Urinary bladder (tissue), 4 donors: ENCODE measurements around the gene GPR45. TPM values are rescaled to one million over a fixed set of nuclear protein-coding genes. Genes with fewer than 3 reads are reported as not detected.
"Not testable (repeated sequence)": the region's sequence is repeated elsewhere in the genome, so short reads cannot be mapped to it uniquely, and the experiment has no call there.

Source experiments
- DNase-seq: peaks from one replicate; pipeline ENCODE4 v3.0.0-alpha.2; 2015; ENCODE audit errors: extremely low spot score
- H3K27ac ChIP-seq: one replicate; pipeline ENCODE4 v1.5.1; 2013; ENCODE audit warnings: low read depth, mild to moderate bottlenecking, moderate library complexity
- H3K36me3 ChIP-seq: one replicate; pipeline ENCODE4 v1.6.1; 2013; ENCODE audit warnings: mild to moderate bottlenecking, moderate library complexity; ENCODE audit not compliant: insufficient read depth
- H3K4me1 ChIP-seq: one replicate; pipeline ENCODE4 v1.6.1; 2013; ENCODE audit warnings: mild to moderate bottlenecking, moderate library complexity; ENCODE audit not compliant: insufficient read depth
- H3K4me3 ChIP-seq: one replicate; pipeline ENCODE4 v1.5.1; 2013; ENCODE audit warnings: low read depth, low read length
- WGBS: extraction: QIAGEN DNeasy Blood & Tissue Kit; methylation state at CpG from one replicate; pipeline ENCODE4 v1.1.7; 2013; 5-methylcytosine and 5-hydroxymethylcytosine counted together
- polyA plus RNA-seq: library from polyadenylated mRNA; stranded (reverse); fragments of 200-250 nt; gene quantifications from one replicate; pipeline ENCODE4 v1.2.3, GENCODE V29; 2013
- total RNA-seq: library from RNA; depleted of rRNA; stranded (reverse); fragments of >200 nt; gene quantifications from one replicate; pipeline ENCODE4 v1.2.3, GENCODE V29; 2014
- donor health status: healthy with polysubstance abuse.
- donor health status: healthy.

The GPR45 gene
- total and polyA plus RNA-seq, 2 donors, result not detected

GRCh38 chr2:105242286-105242993 is 897 bp downstream of the GPR45 start:
- WGBS, result 97% methylated on average over 50 of the region's 50 CpGs
- no peak overlapping the region for H3K27ac ChIP-seq
- no peaks in the 10 kb centered on the region for H3K4me1 ChIP-seq
- H3K4me3 ChIP-seq, result no peak overlapping the region
- DNase-seq, result no peak
- no peaks in the 10 kb centered on the region for H3K36me3 ChIP-seq

- DNase-seq, result no peak
- WGBS, result 55% methylated on average over 5 of the region's 5 CpGs
- Histone ChIP-seq H3K4me3 (no peak overlapping the region), H3K36me3 (no peaks in the 10 kb centered on the region), H3K27ac (no peak overlapping the region), H3K4me1 (no peaks in the 10 kb centered on the region)
Observed at GRCh38 chr2:105243961-105244360, 2.4 kb downstream of the GPR45 start.

GRCh38 chr2:105244451-105244850 is 2.9 kb downstream of the GPR45 start:
- no peak overlapping the region for H3K27ac ChIP-seq
- DNase-seq, result no peak
- H3K4me3 ChIP-seq, result no peak overlapping the region
- H3K36me3 ChIP-seq, result no peaks in the 10 kb centered on the region
- H3K4me1 ChIP-seq, result no peaks in the 10 kb centered on the region
- 69% methylated on average over 3 of the region's 3 CpGs for WGBS

- no peaks in the 10 kb centered on the region for H3K36me3 ChIP-seq
- no peak overlapping the region for H3K4me3 ChIP-seq
- no peak overlapping the region for H3K27ac ChIP-seq
- DNase-seq, result no peak
- WGBS, result 52% methylated on average over 4 of the region's 4 CpGs
- peaks cover 1% of the 10 kb centered on the region for H3K4me1 ChIP-seq
Observed at GRCh38 chr2:105248316-105249070, 7.0 kb downstream of the GPR45 start.

- no peaks in the 10 kb centered on the region for H3K36me3 ChIP-seq
- no peak for DNase-seq
- H3K4me1 ChIP-seq, result peaks cover 1% of the 10 kb centered on the region
- H3K27ac ChIP-seq, result no peak overlapping the region
- WGBS, result 33% methylated on average over 5 of the region's 5 CpGs
- H3K4me3 ChIP-seq, result no peak overlapping the region
Observed at GRCh38 chr2:105249181-105249580, 7.6 kb downstream of the GPR45 start.

- no peak overlapping the region for H3K4me3 ChIP-seq
- H3K27ac ChIP-seq, result no peak overlapping the region
- H3K36me3 ChIP-seq, result no peaks in the 10 kb centered on the region
- peaks cover 1% of the 10 kb centered on the region for H3K4me1 ChIP-seq
- WGBS, result 69% methylated on average over 4 of the region's 4 CpGs
- no peak for DNase-seq
Observed at GRCh38 chr2:105249891-105250290, 8.3 kb downstream of the GPR45 start.

GRCh38 chr2:105251016-105251648 is 9.6 kb downstream of the GPR45 start:
- 96% methylated on average over 43 of the region's 43 CpGs for WGBS
- H3K4me1 ChIP-seq, H3K4me3 ChIP-seq, DNase-seq, H3K27ac ChIP-seq, H3K36me3 ChIP-seq: not testable (repeated sequence)

- 90% methylated on average over 2 of the region's 2 CpGs for WGBS
- Histone ChIP-seq H3K36me3 (no peaks in the 10 kb centered on the region), H3K4me3 (no peak overlapping the region), H3K27ac (no peak overlapping the region), H3K4me1 (peaks cover 1% of the 10 kb centered on the region)
- no peak for DNase-seq
Observed at GRCh38 chr2:105252271-105252670, 10.7 kb downstream of the GPR45 start.

- WGBS, result 85% methylated on average over 5 of the region's 5 CpGs
- no peak overlapping the region for H3K27ac ChIP-seq
- H3K4me1 ChIP-seq, result peaks cover 1% of the 10 kb centered on the region
- DNase-seq, result no peak
- no peak overlapping the region for H3K4me3 ChIP-seq
- H3K36me3 ChIP-seq, result no peaks in the 10 kb centered on the region
Observed at GRCh38 chr2:105254531-105255210, 13.1 kb downstream of the GPR45 start.

- no peak overlapping the region for H3K4me3 ChIP-seq
- no peaks in the 10 kb centered on the region for H3K4me1 ChIP-seq
- no peaks in the 10 kb centered on the region for H3K36me3 ChIP-seq
- WGBS, result 85% methylated on average over 2 of the region's 2 CpGs
- H3K27ac ChIP-seq, result no peak overlapping the region
- DNase-seq, result no peak
Observed at GRCh38 chr2:105255979-105256378, 14.4 kb downstream of the GPR45 start.

- whole genome bisulfite sequencing, result 59% methylated on average over 11 of the region's 11 CpGs
- Histone ChIP-seq H3K4me3 (no peak overlapping the region), H3K4me1 (no peaks in the 10 kb centered on the region), H3K36me3 (no peaks in the 10 kb centered on the region), H3K27ac (no peak overlapping the region)
- no peak for DNase-seq
Observed at GRCh38 chr2:105256431-105257047, 15.0 kb downstream of the GPR45 start.

- H3K27ac ChIP-seq, result no peak overlapping the region
- no peak for DNase-seq
- WGBS, result 91% methylated on average over 3 of the region's 3 CpGs
- no peak overlapping the region for H3K4me3 ChIP-seq
- no peaks in the 10 kb centered on the region for H3K4me1 ChIP-seq
- H3K36me3 ChIP-seq, result no peaks in the 10 kb centered on the region
Observed at GRCh38 chr2:105257981-105258380, 16.4 kb downstream of the GPR45 start.

- no peak overlapping the region for H3K4me3 ChIP-seq
- H3K27ac ChIP-seq, result no peak overlapping the region
- H3K36me3 ChIP-seq, result no peaks in the 10 kb centered on the region
- 82% methylated on average over 10 of the region's 10 CpGs for WGBS
- no peaks in the 10 kb centered on the region for H3K4me1 ChIP-seq
- no peak for DNase-seq
Observed at GRCh38 chr2:105258835-105259350, 17.4 kb downstream of the GPR45 start.
